GM19238 (cell line): Measurements from ENCODE around the gene CEACAM18.
"Not testable (repeated sequence)": the region's sequence is repeated elsewhere in the genome, so short reads cannot be mapped to it uniquely, and the experiment has no call there.

ENCODE experiments used
- DNase-seq: peaks from one replicate; pipeline ENCODE4 v3.0.0; 2011; ENCODE audit warnings: low spot score; ENCODE audit not compliant: insufficient read length

CEACAM18 gene

DNA sequence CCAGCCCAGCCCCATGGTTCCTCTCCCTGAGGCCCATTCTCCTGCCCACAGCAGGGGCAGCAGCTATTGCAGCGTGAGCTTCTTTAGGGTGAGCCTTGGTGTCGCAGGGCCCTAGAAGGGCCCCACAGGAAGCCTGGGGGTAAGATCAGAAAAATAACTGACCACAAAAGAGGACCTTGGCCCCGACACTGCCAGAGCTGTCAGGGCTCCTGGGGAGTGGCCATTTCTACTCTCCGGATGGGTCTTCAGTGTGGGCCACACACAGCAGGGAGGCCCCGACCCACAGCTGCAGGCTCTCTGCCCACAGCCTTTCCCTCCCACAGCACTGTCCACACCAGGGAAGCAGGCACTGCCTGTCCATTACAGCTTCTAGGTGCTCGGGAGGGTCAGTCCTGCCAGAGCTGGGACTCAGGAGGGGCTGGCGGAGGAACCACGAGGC is 16.6 kb upstream of the CEACAM18 start:
- DNase-seq = no peak

DNA sequence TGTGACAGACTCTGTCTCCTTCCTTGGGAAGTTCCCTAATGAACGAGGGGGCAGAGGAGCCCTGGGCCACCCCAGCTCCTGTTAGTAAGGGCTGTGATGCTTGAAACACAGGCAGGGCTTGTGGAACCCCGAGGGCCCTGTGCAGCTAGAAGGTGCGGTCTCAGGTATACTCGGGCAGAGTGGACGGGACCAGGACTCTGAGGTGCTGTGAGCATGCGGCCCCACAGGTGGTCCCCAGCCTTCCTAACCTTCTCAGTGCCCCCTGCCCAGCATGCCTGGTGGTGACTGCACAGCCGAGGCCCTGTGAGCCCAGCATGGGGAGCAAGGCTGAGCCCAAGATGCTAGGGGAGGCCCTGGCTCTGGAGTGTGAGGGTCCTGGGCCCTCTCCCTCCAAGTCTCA is 16.1 kb upstream of the CEACAM18 start:
- no peak for DNase-seq

DNA sequence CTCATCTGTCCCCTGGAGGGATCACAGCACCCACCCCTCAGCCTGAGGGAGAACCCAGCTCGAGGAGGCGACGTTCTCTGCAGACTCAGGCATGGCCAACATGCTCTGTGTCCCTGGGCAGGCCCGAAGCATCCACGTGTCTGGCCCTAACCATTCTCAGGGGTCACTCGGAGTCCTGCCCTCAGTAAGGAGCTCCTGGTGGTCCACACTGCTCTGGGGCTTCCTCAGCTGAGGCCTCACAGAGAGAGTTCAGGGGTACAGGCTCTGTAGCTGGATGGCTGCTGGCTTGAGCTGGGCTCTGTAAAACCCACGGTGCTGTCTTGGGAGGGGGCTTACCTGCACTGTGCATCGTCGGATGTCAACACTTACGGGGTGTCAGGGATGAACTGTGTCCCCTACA is 15.7 kb upstream of the CEACAM18 start:
- DNase-seq = no peak

DNA sequence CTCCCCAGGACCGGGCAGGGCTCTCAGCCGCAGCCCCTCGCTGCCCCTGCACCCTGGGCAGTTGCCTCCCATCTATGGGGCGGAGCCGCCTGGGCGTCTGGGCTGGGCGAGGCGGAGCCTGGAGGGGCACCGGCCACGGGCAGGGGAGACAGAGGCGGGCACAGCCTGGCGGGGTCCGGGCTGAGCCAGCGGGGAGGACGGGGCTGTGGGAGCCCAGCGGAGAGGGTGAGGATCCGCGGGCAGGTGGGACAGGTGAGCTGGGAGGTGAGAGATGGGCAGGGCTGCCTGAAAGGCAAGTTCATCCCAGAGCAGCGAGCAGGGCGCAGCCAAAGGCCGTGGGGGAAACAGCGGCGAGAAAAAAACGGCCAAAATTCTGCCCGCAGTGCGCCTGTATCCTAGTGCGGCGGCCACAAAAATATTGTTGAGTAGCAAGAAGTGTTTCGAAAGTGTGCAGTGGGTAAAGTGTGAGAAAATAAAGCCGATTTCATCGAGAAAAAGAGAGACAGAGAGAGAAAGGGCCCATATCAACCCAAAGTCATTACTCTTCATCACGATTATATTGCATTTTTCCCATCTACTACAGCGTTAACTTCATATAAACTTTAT is 14.3 kb upstream of the CEACAM18 start:
- not testable (repeated sequence) for DNase-seq

DNA sequence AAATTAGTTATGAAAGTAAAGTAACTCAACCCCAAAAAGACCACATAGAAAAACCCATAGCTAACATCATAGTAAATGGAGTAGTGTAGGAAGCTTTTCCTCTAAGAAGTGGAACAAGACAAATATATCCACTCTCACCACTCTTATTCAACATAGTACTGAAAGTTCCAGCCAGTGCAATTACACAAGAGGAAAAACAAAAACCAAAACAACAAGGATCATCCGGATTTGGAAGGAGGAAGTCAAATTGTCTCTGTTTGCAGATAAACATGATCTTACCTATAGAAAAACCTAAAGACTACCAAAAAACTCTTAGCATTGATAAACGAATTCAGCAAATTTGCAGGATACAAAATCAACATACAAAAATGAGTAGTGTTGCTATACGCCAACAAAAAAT is 11.6 kb upstream of the CEACAM18 start:
- no peak for DNase-seq

DNA sequence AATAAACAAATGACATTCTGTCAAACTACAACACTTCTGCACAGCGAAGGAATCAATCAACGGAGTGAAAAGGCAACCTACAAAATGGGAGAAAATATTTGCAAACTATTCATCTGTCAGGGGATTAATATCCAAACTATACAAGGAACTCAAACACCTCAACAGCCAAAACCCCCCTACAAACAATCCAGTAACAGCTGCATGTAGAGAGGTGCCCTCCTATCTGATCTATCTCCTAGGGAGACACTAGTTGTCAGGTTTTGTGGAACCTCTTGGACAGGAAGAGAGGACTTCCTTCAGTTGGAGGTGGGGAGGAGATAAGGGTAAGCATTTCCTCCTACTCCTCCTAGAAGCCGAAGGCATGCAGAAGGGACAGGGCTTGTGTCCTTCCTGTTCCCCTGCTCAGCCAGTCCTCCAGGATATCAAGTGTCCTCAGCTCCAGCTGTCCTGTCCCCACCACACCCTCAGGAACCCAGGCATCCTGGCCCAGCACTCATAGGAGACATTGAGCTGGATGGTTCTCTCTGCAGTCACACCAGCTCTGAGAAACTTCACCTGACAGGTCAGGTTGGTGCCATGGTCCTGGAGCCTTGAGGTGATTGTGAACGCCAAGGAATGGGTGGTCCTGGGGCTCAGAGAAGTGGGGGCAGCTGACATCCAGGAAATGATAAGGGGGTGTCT is 10.3 kb upstream of the CEACAM18 start:
- DNase-seq = no peak

DNA sequence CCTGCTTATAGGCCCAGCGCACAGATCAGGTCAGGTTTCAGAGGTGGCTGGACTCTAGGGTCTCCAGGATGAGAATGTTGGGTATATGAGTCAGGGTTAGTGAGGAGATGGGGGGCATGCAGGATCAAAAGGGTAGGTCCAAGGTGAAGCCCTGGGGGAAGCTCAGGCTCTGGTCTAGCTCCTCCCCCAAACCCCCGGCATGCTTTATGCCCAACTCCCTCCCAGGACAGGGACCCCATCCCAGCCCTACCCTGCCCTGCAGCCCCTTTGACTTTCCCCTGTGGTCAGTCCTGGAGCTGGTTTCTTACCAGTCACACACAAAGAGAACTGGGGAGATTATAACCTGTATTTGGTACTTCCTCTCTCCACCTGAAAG is 9.8 kb upstream of the CEACAM18 start:
- no peak for DNase-seq

DNA sequence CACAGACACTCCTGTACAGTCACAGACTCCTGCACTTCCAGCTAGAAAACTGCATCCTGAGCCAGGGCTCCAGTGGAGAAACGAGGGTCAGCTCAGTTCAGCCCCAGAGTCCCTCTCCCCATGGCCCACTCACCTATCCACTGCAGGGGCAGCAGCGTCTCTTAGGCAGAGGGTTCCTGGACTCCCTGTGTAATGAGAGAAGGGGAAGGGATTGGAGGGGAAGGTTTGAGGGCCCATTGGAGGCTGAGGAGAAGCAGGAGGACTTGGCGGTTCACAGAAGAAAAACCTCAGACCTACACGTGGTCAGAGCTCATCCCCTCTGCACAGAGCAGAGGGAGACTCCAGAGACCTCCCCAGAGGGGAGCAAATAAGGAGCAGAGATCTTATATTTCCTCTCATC is 9.2 kb upstream of the CEACAM18 start:
- no peak for DNase-seq

DNA sequence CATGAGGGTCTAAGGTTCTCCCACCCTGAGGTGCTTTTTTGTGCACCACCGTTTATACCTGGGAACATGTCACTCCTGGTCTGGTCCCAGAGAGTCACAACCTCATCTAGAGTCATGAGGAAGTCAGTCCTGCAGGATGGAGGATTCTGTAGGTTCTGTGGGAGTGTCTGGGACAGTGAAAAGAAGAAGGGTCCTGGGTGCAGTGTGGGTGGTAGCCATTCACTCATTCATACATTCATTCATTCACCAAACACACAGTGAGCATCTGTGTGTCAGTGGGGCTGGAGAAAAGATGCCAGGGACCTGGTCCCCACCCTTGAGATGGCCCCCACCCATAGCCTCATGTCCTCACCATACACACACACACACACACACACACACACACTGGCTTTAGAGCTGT is 8.7 kb upstream of the CEACAM18 start:
- no peak for DNase-seq

DNA sequence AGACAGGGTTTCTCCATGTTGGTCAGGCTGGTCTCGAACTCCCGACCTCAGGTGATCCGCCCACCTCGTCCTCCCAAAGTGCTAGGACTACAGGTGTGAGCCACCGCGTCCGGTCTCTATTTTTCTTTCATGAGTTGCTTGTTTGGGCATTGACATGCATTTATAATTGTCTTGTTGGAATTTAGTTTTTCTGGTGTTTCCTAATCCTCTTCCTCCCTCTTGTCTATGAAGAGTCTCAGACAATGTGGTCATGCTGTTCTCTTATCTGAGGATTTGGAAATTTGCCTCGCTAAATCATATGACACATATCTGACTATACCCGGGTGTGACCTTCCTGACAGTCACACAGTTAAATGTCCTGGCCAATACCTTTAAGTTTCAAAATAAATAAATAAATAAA is 7.4 kb upstream of the CEACAM18 start:
- no peak for DNase-seq

DNA sequence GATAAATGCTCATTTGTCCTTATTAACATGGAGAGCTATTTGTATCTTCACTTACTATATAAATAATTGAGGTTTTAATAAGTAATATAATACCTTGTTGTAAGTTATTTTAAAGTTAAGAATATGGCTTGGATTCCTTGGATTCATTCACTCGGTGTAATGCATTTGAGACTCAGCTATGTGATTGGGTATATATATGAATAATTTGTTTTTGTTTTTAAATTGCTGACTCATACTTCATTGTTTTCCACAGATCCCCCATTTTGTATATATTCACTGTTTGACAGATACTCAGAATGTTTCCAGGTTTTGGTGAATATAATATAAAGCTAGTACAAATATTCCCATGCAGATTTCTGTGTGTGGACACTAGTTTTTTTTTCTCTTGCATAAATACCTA is 6.8 kb upstream of the CEACAM18 start:
- no peak for DNase-seq

DNA sequence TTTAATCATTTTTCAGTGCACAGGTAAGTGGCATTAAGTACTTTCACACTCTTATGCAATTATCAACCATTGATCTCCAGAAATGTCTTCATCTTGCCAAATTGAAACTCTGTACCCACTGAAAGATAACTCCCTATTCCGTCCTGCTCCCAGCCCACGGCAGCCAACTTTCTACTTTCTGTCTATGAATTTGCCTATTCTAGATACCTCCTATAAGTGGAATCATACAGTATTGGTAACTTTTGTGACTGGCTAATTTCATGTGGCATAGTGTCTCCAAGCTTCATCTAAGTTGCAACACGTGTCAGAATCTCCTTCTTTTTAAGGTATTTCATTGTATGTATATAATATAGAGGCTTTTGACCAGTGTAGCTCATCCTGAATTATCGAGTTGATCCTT is 5.7 kb upstream of the CEACAM18 start:
- no peak for DNase-seq

DNA sequence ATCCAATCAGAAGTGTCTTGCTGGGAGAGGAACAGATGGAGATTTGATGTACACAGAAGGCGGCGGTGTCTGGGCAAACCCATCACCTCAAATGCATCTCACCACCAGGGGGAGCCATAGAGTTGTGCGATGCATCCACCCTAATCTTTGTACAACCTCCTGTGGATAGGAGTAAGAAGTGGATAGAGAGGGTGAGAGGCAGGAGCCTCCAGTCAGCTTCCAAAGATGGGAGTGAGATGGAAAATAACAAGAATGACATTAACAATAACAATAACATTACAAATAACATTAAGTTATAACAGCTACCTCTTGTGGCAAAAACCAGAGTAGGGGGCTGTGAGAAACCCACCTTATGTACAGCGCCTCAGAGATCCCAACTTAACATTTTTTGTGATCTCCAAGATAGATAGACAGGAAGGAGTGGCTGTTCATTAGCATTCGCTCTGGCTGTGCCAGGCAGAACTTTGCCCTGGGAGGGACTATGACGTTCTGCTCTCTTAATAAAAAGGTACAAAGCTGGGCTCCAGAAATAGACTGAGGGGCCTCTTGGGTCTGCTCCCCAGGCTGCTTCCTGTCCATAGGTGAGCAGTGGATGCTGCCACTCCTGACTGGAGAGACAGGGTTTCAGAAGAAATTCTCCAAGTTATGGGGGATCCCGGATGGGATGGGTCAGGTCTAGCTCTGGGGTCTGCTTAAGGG is 5.2 kb upstream of the CEACAM18 start:
- DNase-seq = peak; percentile 53

DNA sequence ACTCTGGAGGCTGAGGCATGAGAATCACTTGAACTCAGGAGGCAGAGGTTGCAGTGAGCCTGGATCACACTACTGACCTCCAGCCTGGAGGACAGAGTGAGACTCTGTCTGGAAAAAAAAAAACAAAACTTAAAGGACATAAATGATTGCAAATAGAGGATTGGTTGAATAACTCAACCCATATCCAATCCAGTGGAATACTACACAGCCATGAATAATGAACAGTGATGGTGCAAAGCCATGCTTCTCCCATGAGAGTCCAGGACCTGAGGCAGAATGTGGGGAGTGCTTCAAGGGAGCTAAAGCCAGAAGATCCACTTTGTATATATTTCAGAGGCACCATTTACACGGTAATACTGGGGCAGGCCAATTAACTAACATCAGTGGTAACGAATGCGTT is 2.2 kb upstream of the CEACAM18 start:
- DNase-seq = no peak

DNA sequence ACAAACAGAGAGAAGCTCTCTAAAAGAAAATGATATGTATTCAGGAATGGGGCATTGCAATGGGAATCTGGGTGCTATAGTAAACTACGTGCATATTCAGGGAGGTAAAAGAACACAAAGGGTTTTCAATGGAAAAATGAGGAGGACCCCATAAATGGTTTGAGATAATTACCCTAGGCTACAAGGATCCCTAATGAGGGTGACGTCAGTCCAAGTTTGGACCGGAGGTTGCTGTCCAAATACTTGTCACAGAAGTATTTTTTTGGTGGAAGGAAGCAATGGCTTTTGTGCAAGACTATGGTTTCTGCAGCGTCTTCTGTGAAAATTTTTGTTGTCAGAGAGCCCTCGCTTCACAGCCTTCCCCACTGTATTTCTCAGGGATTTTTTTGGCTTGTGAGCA is 995 bp upstream of the CEACAM18 start:
- no peak for DNase-seq

DNA sequence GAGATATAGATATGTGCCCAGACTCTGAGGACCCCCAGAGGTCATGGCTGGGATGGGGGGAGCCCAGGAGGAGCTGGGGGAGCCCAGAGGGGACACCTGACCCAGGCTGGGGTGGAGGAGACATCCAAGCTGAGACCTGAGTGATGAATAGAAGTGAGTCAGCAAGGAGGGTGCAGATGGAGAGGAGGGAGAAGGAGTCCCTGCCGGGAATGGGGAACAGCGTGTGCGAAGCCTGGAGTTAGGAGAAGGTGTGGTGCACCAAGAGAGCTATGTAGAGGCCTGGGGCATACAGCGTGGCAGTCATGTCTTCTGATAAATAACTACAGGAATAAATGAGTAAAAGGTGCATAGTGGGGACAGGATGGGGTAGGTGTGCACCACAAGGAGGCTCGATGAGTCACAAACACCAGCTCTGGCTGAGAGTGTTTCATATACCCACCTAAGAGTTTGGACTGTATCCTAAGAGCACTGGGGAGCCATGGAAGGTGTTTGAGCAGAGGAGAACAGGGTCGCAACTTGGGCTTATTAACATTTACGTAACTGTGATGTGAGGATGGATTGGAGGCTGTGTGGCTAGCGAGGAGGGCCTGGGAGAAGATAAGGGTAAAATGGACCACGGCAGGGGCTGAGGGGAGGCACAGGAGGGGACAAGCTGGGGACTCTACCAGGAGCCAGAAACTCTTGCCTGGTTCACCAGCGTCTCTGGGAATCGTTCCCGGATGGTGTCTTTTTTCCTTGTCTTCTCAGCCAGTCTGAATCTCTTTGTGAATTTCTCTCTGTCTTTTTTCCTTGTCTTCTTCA is 1.4 kb downstream of the CEACAM18 start:
- no peak for DNase-seq

DNA sequence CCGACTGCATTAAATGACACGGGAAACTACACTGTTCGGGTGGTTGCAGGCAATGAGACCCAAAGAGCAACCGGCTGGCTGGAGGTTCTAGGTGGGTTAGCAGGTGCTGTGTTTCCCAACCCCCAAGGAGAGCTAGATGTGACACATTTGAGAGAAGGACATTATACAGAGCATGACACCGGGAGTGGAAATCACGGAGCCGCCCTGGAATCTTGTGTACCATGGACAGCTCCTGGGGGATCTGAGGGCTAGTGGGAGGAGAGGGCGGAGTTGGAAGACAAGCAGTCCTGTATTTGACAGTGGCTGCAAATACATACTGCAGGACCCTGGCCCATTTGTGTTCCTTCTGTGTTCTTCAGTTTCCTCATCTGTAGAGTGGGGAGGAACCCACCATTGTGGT is 2.3 kb downstream of the CEACAM18 start:
- no peak for DNase-seq

DNA sequence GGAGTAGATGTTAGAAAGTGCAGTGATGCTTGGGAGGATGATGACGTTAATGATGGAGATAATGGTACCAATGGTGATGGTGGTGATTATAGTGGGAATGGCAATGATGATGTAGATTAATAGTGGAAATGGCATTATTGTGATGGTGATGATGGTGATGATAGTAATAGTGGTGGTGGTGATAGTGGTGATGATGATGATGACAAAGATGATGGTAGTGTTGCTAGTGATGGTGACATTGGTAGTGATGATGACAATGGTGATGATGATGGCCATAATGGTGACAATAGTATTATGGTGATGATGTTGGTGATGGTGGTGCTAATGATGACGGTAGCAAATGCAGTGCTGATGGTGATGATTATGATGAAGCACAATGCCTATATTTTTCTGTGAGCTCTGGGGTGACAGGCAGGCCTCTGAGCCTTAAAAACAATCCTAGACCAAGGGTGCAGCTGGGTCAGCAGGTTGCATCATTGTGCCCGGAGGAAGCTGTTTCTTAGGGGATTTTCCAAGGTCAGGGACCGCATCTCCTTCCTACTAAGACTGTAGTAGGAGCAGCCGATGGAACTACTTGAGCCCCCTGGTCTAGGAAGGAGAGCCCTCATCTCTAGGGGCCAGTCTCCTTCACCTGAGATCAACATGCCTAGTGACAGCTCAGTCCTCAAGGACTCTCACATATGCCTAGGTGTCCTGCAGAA is 7.8 kb downstream of the CEACAM18 start:
- no peak for DNase-seq

DNA sequence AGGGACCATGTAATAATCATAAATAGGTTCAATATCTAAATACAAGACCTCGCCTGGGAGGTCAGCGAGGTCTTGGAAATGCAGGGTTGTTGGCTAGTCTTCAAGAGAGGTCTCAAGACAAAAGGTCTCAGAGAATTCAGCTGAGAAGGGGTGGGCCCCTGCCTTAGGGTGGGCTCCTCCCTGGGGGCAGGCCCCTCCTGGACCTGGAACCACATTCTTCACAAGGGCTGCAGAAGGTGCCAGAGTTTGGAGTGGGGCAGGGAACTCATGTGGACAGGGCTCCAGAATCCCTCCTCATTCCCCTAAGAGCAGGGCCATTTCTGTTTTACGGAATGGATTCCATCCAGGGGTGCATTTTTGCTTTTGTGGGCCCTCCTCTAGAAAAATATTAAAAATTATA is 10.2 kb downstream of the CEACAM18 start:
- no peak for DNase-seq

DNA sequence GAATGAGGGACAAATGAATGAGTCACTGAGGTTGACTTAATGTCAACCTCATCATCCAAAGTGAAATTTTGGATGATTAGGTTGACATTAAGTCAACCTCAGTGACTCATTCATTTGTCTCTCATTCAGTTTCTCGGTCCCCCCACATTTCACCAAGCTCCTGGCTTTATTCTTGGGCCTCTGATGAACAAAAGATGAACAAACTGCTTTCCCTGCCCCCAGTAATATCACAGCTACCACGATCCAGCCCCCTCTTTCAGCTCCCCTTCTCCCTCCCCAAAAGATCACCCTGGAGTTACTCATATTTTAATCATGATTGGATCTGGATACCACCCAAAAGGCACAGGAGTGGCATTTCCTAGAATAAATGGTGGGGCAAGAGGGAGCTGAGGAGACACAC is 10.8 kb downstream of the CEACAM18 start:
- no peak for DNase-seq

DNA sequence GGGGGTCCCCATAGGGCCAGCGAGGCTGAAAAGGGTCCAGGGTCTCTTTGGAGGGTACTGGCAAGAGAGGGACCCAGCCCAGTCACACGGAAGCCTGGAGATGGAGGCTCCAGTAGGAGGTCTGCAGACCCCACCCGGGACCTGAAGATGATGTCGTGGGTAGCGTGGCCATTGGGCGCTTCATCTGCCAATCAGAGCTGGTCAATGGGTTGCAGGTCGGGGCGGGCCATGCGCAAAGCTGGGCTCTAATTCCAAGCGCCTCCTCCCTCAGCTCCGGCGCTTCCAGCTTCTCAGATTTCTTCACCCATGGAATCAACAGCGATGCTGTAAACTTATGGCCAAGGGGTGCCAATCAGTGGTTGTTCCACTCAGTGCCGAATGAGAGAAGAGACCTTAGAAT is 12.3 kb downstream of the CEACAM18 start:
- no peak for DNase-seq

DNA sequence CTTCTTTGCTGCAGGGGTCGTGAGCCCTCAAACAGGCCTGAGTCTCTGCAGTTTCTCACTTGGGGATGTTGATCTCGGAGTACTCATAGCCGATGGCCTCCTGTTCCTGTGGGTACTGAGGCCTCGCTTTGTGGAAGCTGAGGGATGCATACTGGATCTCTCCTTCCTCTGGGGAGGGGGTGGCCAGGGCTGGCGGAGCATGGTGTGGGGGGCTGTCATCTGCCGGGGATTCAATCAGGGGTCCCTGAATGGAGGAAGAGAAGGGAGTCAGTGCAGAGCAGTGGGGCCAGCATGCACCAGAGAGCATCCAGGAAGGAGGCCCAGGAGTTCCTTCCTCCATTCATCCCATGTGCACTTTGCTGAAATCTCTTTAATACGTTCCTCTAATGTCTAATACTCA is 13.2 kb downstream of the CEACAM18 start:
- no peak for DNase-seq
